PFSK-1 (cell line): ENCODE measurements around the gene RBM33.

Source experiments
- FOXP2 ChIP-seq: optimal IDR thresholded peaks from 2 replicates; pipeline ENCODE3; 2011; ENCODE audit warnings: borderline replicate concordance, control low read depth, inconsistent platforms; ENCODE audit not compliant: insufficient read depth; ENCODE audit errors: extremely low read length, extremely low read depth
- POLR2AphosphoS5 ChIP-seq: IDR thresholded peaks from 2 replicates; pipeline ENCODE4 v1.6.1; 2012; ENCODE audit warnings: low read depth, mild to moderate bottlenecking, control low read depth, low read length, moderate library complexity
- SIN3A ChIP-seq: IDR thresholded peaks from 2 replicates; pipeline ENCODE4 v1.6.1; 2012; ENCODE audit warnings: mild to moderate bottlenecking, low read length, moderate library complexity, borderline replicate concordance; ENCODE audit not compliant: insufficient read depth
- TAF1 ChIP-seq: IDR thresholded peaks from 2 replicates; pipeline ENCODE4 v1.6.1; 2012; ENCODE audit warnings: low read length, control low read depth, borderline replicate concordance; ENCODE audit not compliant: insufficient read depth
- TF ChIP-seq, protein P1 (sequence below), 2 experiments: IDR thresholded peaks; 2 replicates each; pipeline versions ENCODE4 v1.6.1 to v1.8.0; 2011 to 2012; ENCODE audit warnings: low read depth in 2 of 2, low read length in 2 of 2, control low read depth in 1 of 2, inconsistent platforms in 1 of 2, mild to moderate bottlenecking in 1 of 2, moderate library complexity in 1 of 2; ENCODE audit not compliant: insufficient read depth in 1 of 2

Gene RBM33

GRCh38 chr7:155665079-155665956, 20.9 kb downstream of the RBM33 start:
- no peak for TF ChIP-seq FOXP2
- TF ChIP-seq, protein P1, sequence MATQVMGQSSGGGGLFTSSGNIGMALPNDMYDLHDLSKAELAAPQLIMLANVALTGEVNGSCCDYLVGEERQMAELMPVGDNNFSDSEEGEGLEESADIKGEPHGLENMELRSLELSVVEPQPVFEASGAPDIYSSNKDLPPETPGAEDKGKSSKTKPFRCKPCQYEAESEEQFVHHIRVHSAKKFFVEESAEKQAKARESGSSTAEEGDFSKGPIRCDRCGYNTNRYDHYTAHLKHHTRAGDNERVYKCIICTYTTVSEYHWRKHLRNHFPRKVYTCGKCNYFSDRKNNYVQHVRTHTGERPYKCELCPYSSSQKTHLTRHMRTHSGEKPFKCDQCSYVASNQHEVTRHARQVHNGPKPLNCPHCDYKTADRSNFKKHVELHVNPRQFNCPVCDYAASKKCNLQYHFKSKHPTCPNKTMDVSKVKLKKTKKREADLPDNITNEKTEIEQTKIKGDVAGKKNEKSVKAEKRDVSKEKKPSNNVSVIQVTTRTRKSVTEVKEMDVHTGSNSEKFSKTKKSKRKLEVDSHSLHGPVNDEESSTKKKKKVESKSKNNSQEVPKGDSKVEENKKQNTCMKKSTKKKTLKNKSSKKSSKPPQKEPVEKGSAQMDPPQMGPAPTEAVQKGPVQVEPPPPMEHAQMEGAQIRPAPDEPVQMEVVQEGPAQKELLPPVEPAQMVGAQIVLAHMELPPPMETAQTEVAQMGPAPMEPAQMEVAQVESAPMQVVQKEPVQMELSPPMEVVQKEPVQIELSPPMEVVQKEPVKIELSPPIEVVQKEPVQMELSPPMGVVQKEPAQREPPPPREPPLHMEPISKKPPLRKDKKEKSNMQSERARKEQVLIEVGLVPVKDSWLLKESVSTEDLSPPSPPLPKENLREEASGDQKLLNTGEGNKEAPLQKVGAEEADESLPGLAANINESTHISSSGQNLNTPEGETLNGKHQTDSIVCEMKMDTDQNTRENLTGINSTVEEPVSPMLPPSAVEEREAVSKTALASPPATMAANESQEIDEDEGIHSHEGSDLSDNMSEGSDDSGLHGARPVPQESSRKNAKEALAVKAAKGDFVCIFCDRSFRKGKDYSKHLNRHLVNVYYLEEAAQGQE (IDR thresholded peaks at IDR 0.05; ENCODE audit: insufficient read depth in 1 of 2, low read depth in 2 of 2, low read length in 2 of 2) = no peak
- TF ChIP-seq SIN3A = no peak
- no peak for TF ChIP-seq POLR2AphosphoS5
- TF ChIP-seq TAF1 = no peak

GRCh38 chr7:155665957-155666287, 21.5 kb downstream of the RBM33 start:
- TF ChIP-seq TAF1 (no peak), SIN3A (no peak), FOXP2 (no peak), POLR2AphosphoS5 (no peak)
- TF ChIP-seq, protein P1 (IDR thresholded peaks at IDR 0.05; ENCODE audit: insufficient read depth in 1 of 2, low read depth in 2 of 2, low read length in 2 of 2) = no peak

- no peak for TF ChIP-seq POLR2AphosphoS5
- no peak for TF ChIP-seq TAF1
- TF ChIP-seq, protein P1 (IDR thresholded peaks at IDR 0.05; ENCODE audit: insufficient read depth in 1 of 2, low read depth in 2 of 2, low read length in 2 of 2) = no peak
- no peak for TF ChIP-seq SIN3A
- TF ChIP-seq FOXP2 = no peak
These were observed 22.9 kb downstream of the RBM33 start for GRCh38 chr7:155667241-155667829.

GRCh38 chr7:155669717-155670505, 25.4 kb downstream of the RBM33 start:
- TF ChIP-seq, protein P1 (IDR thresholded peaks at IDR 0.05; ENCODE audit: insufficient read depth in 1 of 2, low read depth in 2 of 2, low read length in 2 of 2) = no peak
- TF ChIP-seq FOXP2 = no peak
- no peak for TF ChIP-seq TAF1
